HG03520 (cell line): ENCODE data around the gene NEO1.
"Not testable (repeated sequence)": the region's sequence is repeated elsewhere in the genome, so short reads cannot be mapped to it uniquely, and the experiment has no call there.

Experiments used
- ATAC-seq: cut with Tn5 transposase; IDR thresholded peaks from one replicate; pipeline ENCODE4 v1.9.1; 2021; ENCODE audit warnings: mild to moderate bottlenecking, moderate library complexity; ENCODE audit not compliant: unreplicated experiment

The NEO1 gene

GRCh38 chr15:73296609-73297353 is 244.5 kb downstream of the NEO1 start:
- no peak for ATAC-seq

- ATAC-seq, result no peak
These were observed 246.4 kb downstream of the NEO1 start for GRCh38 chr15:73298522-73299245.

- not testable (repeated sequence) for ATAC-seq
These were observed 248.0 kb downstream of the NEO1 start for GRCh38 chr15:73300286-73300685.

GRCh38 chr15:73303636-73304035 is 251.4 kb downstream of the NEO1 start:
- no peak for ATAC-seq

- ATAC-seq, result no peak
These were observed 253.3 kb downstream of the NEO1 start for GRCh38 chr15:73305331-73306211.

GRCh38 chr15:73308305-73308704 is 256.0 kb downstream of the NEO1 start:
- ATAC-seq, result no peak

GRCh38 chr15:73313861-73314260 is 261.6 kb downstream of the NEO1 start:
- no peak for ATAC-seq

GRCh38 chr15:73317651-73318462 is 265.6 kb downstream of the NEO1 start:
- ATAC-seq, result no peak

- no peak for ATAC-seq
These were observed 266.4 kb downstream of the NEO1 start for GRCh38 chr15:73318463-73319351.

GRCh38 chr15:73319460-73320245 is 267.4 kb downstream of the NEO1 start:
- ATAC-seq, result no peak

- no peak for ATAC-seq
These were observed 268.4 kb downstream of the NEO1 start for GRCh38 chr15:73320619-73321180.

- no peak for ATAC-seq
These were observed 269.5 kb downstream of the NEO1 start for GRCh38 chr15:73321496-73322450.

GRCh38 chr15:73322665-73323373 is 270.6 kb downstream of the NEO1 start:
- no peak for ATAC-seq

GRCh38 chr15:73323374-73323955 is 271.2 kb downstream of the NEO1 start:
- ATAC-seq, result no peak

GRCh38 chr15:73323956-73324355 is 271.7 kb downstream of the NEO1 start:
- ATAC-seq, result no peak

GRCh38 chr15:73324496-73325170 is 272.4 kb downstream of the NEO1 start:
- no peak for ATAC-seq
